PC-9 (cell line): Measurements from ENCODE around the gene SFT2D3. TPM values are rescaled to one million over a fixed set of nuclear protein-coding genes. Genes with fewer than 3 reads are reported as not detected.

ENCODE experiments used
- BruUV-seq: library from RNA; stranded (reverse); fragments of 400-500 nt; replicated peaks from 2 replicates; lab custom pipeline; 2021; lab: Mats Ljungman, UMichigan
- CTCF ChIA-PET: fragments of 300-600 bp; sonication (Branson Sonifier 250); formaldehyde crosslinking; loops from one replicate; lab custom pipeline; 2022; ENCODE audit warnings: antibody characterized with exemption; lab: Charles Lee
- POLR2A ChIA-PET: fragments of 300-600 bp; sonication (Branson Sonifier 250); formaldehyde crosslinking; loops from one replicate; lab custom pipeline; 2022; ENCODE audit warnings: antibody characterized with exemption; ENCODE audit not compliant: unreplicated experiment; lab: Charles Lee
- DNase-seq, 2 experiments: peaks; one replicate each; pipeline versions ENCODE4 v3.0.0 to v3.0.0-alpha.2; 2015 to 2022; ENCODE audit warnings: mixed read lengths in 1 of 2
- H2AFZ ChIP-seq: fragments of 200-600 bp; sonication (generic); 2 replicates; pipeline ENCODE4 v1.8.1; 2017; ENCODE audit warnings: antibody characterized with exemption
- H3F3A ChIP-seq: fragments of 200-600 bp; sonication (generic); 2 replicates; pipeline ENCODE4 v1.8.1; 2017; ENCODE audit warnings: antibody characterized with exemption, mild to moderate bottlenecking, low read depth; ENCODE audit not compliant: insufficient read depth
- H3K27ac ChIP-seq: fragments of 200-600 bp; sonication (generic); 2 replicates; pipeline ENCODE4 v1.6.1; 2016; ENCODE audit warnings: mixed run types
- H3K27me3 ChIP-seq: fragments of 200-600 bp; sonication (generic); 2 replicates; pipeline ENCODE4 v1.6.1; 2016; ENCODE audit warnings: low read depth, mixed run types; ENCODE audit not compliant: insufficient read depth
- H3K36me3 ChIP-seq: fragments of 200-600 bp; sonication (generic); 2 replicates; pipeline ENCODE4 v1.6.1; 2016; ENCODE audit warnings: low read depth, mixed run types
- H3K4me1 ChIP-seq: fragments of 200-600 bp; sonication (generic); replicated peaks from 2 replicates; pipeline ENCODE4 v1.6.1; 2016; ENCODE audit warnings: mixed run types; ENCODE audit not compliant: insufficient read depth
- H3K4me2 ChIP-seq: fragments of 200-600 bp; sonication (generic); 2 replicates; pipeline ENCODE4 v1.6.1; 2017; ENCODE audit warnings: mixed run types
- H3K4me3 ChIP-seq: fragments of 200-600 bp; sonication (generic); 2 replicates; pipeline ENCODE4 v1.6.1; 2016; ENCODE audit warnings: mixed run types
- H3K79me2 ChIP-seq: fragments of 200-600 bp; sonication (generic); 2 replicates; pipeline ENCODE4 v1.6.1; 2017; ENCODE audit warnings: low read depth, mixed run types
- H3K9me2 ChIP-seq: fragments of 200-600 bp; sonication (generic); 2 replicates; pipeline ENCODE4 v1.8.1; 2017; ENCODE audit warnings: mild to moderate bottlenecking; ENCODE audit not compliant: insufficient read depth
- H3K9me3 ChIP-seq: fragments of 200-600 bp; sonication (generic); 2 replicates; pipeline ENCODE4 v1.8.1; 2016; ENCODE audit warnings: low read depth; ENCODE audit not compliant: insufficient read depth
- H4K20me1 ChIP-seq: fragments of 200-600 bp; sonication (generic); 2 replicates; pipeline ENCODE4 v1.8.1; 2017; ENCODE audit not compliant: insufficient read depth
- CTCF ChIP-seq: fragments of 200-600 bp; sonication (generic); conservative IDR thresholded peaks from 2 replicates; pipeline ENCODE4 v1.6.1; 2017; ENCODE audit warnings: mixed run types, antibody characterized with exemption, mild to moderate bottlenecking, moderate library complexity
- EZH2 ChIP-seq: fragments of 200-600 bp; sonication (generic); IDR thresholded peaks from 2 replicates; pipeline ENCODE4 v1.8.0; 2017; ENCODE audit warnings: antibody characterized with exemption, low read depth
- intact Hi-C: fragments of 100-400 bp; cut with micrococcal nuclease; formaldehyde crosslinking; loops from one replicate; pipeline ENCODE4 v1.10.0; 2022; ENCODE audit not compliant: unreplicated experiment
- total RNA-seq: library from RNA; stranded (reverse); gene quantifications from 2 replicates; pipeline ENCODE4 v1.2.3, GENCODE V29; 2021

The SFT2D3 gene
- total RNA-seq, 1 experiment from 2014 or later, result 7.3 TPM

GRCh38 chr2:127679680-127680361 is 21.5 kb upstream of the SFT2D3 start:
- Histone ChIP-seq H2AFZ (no peak overlapping the region), H4K20me1 (no peaks in the 10 kb centered on the region), H3K79me2 (no peaks in the 10 kb centered on the region), H3K9me3 (no peaks in the 10 kb centered on the region), H3K27me3 (peaks cover 39% of the 10 kb centered on the region), H3K4me2 (no peak overlapping the region), H3K4me3 (no peak overlapping the region), H3K9me2 (no peaks in the 10 kb centered on the region), H3K4me1 (no peaks in the 10 kb centered on the region), H3F3A (no peaks in the 10 kb centered on the region; the same call in 1 of the 2 replicates), H3K36me3 (no peaks in the 10 kb centered on the region), H3K27ac (no peak overlapping the region)
- TF ChIP-seq EZH2, result no peak
- no peak for TF ChIP-seq CTCF
- intact Hi-C loops, result no loop called here
- ChIA-PET POLR2A (no interaction called here), CTCF (no interaction called here)
- DNase-seq, result no peak
- BruUV-seq, result no TSS peak

GRCh38 chr2:127680706-127681287 is 20.5 kb upstream of the SFT2D3 start:
- Histone ChIP-seq H3K36me3 (no peaks in the 10 kb centered on the region), H3K4me2 (no peak overlapping the region), H3K9me3 (no peaks in the 10 kb centered on the region), H3K4me1 (no peaks in the 10 kb centered on the region), H3K79me2 (no peaks in the 10 kb centered on the region), H4K20me1 (no peaks in the 10 kb centered on the region), H2AFZ (no peak overlapping the region), H3K4me3 (no peak overlapping the region), H3K27me3 (peaks cover 34% of the 10 kb centered on the region), H3K27ac (no peak overlapping the region), H3F3A (no peaks in the 10 kb centered on the region; the same call in 1 of the 2 replicates), H3K9me2 (no peaks in the 10 kb centered on the region)
- BruUV-seq, result no TSS peak
- intact Hi-C loops, result no loop called here
- DNase-seq, result no peak
- CTCF ChIA-PET, result no interaction called here
- no peak for TF ChIP-seq EZH2
- no peak for TF ChIP-seq CTCF
- POLR2A ChIA-PET, result no interaction called here

- intact Hi-C loops, result no loop called here
- Histone ChIP-seq H2AFZ (no peak overlapping the region), H3K9me2 (no peaks in the 10 kb centered on the region), H3K27me3 (peaks cover 28% of the 10 kb centered on the region), H3K79me2 (no peaks in the 10 kb centered on the region), H3F3A (no peaks in the 10 kb centered on the region), H3K4me3 (no peak overlapping the region), H3K4me2 (no peak overlapping the region), H3K9me3 (no peaks in the 10 kb centered on the region), H4K20me1 (no peaks in the 10 kb centered on the region), H3K27ac (no peak overlapping the region), H3K4me1 (no peaks in the 10 kb centered on the region), H3K36me3 (no peaks in the 10 kb centered on the region)
- ChIA-PET POLR2A (no interaction called here), CTCF (no interaction called here)
- no peak for DNase-seq
- TF ChIP-seq EZH2 (no peak), CTCF (no peak)
- no TSS peak for BruUV-seq
Measured at GRCh38 chr2:127681288-127681804, 20.0 kb upstream of the SFT2D3 start.
